ENCODE results near the gene PNLDC1.
"Not testable (repeated sequence)": the region's sequence is repeated elsewhere in the genome, so short reads cannot be mapped to it uniquely, and the experiment has no call there.

Gene PNLDC1

DNA sequence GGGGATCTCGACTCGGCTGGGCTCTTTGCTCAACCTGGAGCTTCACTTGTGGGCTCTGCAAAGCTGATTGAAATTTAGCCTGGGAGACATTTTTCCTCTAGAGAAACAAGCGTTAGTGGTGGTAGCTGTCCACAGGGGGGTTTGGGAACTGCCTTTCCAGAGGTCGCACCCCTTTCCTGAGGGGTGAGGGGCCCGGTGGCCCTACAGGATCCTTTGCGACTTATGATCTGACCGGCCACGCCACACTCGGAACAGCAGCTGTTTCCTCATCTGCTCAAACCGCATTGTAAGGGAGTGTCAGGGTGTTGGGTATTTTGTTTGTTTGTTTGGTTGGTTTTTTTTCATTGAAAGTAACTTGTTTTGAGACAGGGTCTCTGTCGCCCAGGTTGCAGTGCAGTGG is 21.0 kb downstream of the PNLDC1 start:
- DNase-seq, result no peak

DNA sequence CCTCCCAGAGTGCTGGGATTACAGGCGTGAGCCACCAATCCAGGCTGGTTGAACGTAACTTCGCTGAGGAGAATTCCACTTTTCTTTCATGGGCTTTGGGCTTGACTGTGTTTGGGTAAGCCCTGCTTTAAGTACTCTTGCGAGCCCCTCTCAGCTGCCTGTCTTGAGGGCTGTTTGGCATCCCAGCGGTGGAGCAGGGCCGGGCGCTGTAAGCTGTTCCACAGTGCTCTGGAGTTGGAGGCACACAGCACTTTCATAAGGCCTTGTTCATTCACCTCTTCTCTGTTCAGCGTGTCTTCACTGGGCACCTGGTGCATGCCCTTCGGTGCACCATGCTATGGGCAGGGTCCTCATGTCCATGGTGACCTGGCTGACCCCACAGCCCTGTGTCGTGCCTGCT is 21.6 kb downstream of the PNLDC1 start:
- DNase-seq, result no peak

DNA sequence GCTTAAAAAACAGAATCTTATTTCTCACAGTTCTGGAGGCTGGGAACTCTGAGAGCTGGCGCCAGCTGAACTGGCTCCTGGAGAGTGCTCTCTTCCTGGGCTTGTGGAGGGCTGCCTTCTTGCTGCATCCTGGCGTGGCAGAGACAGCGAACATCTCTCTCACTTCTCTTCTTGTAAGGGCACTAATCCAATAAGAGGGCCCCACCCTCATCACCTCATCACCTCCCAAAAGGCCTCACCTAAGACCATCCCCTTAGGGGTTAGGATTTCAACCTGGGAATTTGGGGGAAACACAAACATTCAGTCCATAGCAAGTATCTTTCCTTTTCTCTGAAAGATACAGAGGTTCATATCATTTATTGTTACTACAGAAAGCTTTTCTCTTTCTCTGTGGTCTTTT is 23.9 kb downstream of the PNLDC1 start:
- no peak for DNase-seq

DNA sequence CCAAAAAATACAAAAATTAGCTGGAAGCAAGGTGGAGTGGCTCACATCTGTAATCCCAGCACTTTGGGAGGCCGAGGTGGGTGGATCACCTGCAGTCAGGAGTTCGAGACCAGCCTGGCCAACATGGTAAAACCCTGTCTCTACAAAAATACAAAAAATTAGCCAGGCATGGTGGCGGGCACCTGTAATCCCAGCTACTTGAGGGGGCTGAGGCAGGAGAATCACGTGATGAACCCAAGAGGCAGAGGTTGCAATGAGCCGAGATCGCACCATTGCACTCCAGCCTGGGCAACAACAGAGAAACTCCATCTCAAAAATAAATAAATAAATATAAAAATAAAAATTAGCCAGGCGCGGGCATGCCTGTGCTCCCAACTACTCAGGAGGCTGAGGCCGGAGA is 24.6 kb downstream of the PNLDC1 start:
- DNase-seq, result not testable (repeated sequence)

DNA sequence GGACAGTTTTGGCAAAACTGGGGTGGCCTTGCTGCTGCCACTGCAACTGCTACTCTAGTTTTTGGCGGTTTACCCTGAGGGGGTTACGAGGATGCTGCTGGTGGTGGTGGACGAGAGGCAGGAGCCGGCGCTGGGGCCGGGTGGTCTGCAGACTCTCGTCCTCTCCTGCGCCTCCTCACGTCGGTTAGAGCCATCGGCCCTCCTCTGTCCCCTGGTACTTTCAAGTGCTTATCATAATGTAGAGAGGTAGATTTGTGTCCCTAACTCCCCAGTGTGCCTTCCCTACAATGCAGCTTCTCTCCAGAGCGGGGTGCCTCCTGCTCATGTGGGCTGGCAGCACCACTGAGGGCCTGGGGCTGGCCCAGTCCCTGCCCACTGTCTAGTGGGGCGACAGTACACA is 25.9 kb downstream of the PNLDC1 start:
- DNase-seq, result no peak

DNA sequence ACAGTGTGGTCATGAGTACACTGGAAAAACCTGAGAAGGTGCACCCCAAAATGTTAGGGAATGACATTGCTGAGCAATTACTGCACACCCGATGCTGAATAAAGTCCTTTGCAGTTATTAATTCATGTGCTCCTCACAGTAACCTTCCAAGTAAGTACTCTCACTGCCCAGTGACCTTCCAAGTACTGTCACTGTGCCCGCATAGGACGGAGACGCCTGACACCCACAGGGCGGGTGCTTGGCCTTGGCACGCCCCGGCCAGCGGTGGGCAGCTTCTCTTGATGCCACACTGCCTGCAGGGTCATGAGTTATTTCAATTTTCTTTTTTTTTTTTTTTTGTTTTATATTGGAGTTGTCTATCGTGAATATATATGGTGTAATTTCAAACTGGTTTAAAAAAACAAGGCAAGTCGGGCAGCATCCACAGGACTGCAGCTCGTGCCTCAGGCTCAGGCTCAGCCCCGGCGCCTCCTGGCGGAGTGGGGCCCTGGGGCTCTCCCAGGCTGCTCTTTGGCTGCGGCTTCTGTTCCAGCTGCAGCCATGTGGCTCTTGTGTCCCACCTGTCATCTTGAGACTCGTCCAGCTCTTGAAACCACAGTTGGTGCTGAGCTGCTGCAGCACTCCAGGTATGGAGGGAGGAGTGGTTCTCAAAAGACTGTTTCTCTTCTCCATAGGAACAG is 27.0 kb downstream of the PNLDC1 start:
- DNase-seq, result peak; percentile 10

DNA sequence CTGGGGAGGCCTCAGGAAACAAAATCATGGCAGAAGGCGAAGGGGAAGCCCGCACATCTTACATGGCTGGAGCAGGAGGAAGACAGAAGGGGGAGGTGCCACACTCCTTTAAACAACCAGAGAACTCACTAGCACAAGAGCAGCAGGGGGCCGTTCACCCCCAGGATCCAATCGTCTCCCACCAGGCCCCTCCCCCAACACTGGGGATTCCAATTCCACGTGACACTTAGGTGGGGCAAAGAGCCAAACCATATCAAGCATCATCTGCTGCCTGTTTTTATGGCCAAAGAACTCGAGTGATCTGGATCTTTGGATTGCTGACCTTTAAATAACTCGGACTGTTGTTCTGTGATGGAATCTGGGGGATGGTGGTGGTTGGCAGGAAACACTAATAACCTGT is 28.0 kb downstream of the PNLDC1 start:
- no peak for DNase-seq

DNA sequence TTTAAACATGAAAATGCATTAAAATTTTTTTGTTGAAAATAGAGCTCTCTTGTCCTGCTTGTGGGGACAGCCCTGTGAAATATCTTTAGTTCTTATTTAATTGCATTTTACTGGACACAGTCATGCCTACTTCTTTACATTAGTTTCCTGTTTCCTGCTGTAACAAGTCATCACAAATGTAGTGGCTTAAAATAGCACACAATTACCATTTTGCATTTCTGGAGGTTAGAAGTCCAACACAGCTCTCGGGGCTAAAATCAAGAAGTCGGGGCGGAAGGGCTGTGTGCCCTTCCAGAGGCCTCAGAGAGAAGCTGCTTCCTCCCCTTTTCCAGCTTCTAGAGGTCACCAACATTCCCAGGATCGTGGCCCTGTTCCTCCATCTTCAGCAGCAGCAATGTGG is 29.4 kb downstream of the PNLDC1 start:
- no peak for DNase-seq

DNA sequence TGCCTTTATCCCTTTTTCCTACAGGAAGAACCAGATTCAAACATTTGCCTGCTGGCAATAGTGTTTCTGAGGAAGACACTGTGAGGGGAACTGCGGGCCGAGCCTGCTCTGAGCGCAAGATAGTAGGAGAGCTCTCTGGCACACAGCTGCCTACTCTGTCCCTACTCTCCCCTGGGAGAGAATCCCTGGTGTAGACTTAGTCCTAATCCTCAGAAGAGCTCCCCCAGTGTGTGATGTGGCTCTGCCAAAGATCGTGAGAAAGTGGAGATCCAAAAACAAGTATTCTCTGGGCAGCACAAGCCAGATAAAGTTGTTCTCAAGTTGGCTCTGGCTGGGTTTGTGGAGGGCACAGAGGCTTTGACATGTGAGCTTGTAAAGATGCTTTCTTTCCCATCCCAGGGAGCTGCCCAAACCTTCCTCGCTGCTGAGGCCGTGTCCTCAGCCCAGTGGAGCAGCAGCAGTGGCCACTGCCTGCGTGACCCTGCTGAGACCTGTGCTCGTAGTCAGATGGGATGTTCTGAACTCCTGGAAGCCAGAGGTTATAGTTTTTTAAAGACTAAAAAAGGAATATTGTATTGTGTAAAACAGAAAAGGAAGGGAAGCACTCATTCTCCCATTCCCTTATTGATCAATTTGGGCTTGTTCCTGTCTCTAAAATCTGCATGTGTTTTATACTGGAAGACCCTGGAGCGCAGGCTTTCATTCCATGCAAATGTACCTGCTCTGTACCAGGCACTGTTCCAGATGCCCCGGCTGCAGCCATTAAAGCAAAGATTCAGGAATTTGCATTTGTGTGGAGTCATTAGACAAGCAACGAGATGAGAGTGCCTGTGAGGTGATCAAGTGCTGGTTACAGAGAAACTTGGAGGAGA is 30.7 kb downstream of the PNLDC1 start:
- DNase-seq, result no peak

DNA sequence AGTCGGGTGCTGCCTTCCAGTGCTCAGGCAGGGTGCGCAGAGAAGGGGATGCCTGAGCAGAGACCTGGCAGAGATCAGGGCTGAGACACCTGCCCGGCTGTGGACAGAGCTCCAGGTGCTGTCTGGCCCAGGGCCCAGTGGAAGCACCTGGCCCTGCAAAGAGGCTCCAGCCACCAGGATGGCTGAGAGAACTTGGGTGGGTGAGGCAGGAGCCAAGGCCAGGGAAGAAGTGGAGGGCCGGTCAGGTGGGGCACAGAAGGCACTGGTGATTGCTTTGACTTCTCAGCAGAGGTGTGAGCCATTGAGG is 31.2 kb downstream of the PNLDC1 start:
- no peak for DNase-seq

DNA sequence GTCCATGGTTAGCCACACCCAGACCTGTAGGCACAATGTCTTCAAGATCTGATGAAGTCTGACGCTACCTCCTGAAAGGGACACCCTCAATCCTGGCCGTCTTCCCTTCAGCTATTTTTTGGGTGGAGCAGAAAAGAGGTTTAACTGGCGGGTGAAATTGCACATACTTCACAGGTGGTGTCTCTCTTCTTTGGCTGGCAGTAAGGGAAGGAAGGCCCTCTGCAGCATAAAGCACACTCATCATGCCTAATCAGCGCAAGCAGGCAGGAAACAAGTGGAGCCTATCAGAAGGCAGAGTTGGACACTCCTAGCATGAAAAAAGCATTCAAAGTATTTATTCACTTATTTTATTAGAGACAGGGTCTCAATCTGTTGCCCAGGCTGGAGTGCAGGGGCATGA is 32.9 kb downstream of the PNLDC1 start:
- no peak for DNase-seq

DNA sequence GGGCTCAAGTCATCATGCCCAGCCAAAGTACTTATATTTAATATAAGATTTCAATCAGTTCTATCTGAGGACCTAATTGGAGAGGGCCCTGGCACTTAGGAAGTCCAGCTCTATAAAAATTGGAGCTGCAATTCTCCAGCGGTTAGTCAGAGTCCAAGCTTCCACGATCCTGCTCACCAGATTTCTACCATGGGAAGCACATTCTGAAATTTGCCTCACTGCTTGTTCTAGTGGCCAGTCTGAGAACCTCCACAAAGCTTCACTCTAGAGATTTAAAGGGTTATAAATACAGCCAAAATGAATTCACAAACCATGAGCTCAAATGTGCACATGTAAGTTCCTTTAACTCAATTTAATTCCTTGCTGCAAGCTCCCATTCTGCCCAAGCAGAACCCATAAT is 33.5 kb downstream of the PNLDC1 start:
- DNase-seq, result no peak

DNA sequence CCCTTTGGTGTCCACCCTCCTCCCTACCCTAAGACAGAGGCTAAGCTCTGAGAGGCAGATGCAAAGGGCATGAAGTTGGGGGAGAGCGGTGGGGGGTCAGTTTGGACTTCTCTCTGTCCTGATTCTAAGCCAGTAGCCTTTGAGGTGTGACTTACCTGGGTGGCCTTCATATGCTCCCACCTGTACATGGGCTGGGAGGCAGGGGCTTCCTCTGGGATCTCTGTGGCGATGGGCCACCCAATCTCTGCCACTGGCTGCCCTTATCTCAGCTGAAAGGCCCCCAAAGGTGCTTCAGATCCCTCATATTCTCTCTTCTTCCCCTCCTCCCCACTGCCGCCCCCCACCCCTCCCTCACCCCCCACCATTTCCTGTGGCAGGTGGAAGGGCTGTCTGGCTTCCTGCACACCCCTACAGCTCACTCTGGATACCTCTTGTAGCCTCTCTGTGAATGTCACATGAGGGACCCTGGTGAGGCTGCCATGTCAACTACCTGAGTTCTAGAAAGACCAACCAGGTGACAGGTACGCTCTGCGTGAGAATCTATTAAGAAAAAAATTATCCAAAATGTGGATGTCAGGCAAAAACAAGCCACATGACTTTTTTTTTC is 34.0 kb downstream of the PNLDC1 start:
- no peak for DNase-seq

DNA sequence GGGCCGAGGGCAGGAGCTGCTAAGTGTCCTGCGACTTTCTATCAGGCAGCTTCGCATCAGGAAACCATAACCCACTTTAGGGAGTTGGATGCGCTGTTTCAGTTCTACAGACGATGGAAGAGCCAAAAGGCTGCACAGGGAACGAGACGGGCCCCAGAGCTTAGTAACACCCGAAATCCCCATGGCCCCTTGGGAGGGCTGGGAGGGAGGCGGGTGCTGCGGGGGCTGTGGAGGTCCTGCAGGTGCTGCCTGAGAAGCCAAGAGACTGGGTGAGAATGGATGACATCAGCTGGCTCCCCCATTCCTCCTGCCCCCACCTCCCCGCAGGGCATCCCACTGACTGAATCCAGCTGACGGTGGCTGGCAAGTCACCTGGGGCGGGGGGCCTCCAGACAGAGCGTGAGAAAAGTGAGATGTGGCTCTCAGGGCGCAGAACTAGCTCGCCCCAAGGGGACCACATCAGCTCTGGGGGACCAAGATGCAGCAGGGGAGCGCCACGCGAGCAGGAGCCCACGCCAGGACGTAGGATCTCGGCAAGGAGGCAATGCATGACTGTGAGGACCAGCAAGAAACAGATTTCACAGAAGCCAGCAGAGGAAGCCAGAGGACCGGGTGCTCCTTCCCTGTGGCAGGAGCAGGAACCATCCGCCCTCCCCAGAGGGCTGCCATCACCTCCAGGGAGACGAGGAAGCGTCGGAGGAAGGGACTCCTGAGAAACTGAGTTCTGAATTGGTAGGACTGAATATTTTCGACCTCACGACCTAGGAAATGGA is 36.8 kb downstream of the PNLDC1 start:
- no peak for DNase-seq

DNA sequence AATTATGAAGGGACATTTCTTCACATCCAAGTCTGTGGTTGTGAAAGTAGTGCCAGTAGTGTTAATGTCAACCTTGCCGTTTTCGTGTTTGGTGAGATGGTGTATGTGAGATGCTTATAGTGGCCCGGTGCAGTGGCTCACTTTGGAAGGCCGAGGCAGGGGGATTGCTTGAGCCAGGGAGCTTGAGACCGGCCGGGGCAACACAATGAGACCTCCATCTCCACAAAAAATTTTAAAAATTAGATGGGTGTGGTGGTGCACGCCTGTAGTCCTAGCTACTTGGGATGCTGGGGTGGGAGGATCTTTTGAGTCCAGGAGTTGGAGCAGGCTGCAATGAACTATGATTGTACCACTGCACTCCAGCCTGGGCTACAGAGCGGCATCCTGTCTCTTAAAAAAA is 37.4 kb downstream of the PNLDC1 start:
- no peak for DNase-seq

DNA sequence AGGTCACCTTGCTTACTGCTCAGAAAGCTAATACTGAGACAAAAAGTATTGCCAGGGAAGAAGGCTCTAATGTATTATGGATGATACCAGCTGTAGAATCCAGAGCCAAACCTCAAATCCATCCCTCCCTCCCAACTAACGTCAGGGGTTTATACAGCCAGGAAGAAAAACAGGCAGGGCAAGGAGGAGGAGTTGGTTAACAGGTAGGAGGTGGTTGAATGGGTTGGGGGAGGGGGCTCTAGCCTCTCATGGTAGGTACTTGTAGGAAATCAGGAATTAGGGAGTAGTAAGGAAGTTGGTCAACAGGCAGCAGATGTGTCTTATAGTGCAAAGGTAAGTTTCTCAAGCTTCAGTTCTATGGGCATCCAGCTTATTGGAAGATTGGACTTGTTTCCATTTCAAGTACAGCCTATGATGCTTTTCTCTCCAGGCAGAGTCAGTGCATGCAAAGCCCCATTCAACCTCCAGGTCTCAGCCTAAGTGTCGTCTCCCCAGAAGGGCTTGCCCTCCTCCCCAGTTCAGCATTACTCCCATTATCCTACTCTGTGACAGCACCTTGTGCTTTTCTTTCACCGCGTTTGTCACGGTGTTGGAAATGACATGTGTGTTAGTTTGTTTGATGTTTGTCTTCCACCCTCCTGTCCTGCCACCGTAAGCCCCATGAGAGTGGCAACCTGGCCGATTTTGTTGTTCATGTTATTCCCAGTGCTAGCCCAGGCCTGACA is 38.1 kb downstream of the PNLDC1 start:
- no peak for DNase-seq

DNA sequence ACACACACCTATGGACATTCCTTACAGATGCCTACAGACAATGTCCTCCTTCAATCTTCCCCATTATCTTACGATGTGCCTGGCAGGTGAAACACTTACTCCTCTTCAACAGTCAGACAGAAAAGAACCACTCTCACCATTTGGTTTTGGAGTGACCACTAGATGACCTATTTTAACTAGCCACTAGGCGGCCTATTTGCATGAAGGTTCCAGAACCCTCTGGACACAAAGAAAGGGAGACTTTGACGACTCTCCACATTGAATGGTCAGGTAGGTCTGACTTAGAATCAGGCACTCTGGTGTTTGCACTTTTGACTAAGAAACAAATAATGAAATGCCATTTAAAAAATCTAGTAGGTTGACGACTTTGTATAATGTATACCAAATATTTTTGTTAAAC is 42.0 kb downstream of the PNLDC1 start:
- DNase-seq, result no peak

DNA sequence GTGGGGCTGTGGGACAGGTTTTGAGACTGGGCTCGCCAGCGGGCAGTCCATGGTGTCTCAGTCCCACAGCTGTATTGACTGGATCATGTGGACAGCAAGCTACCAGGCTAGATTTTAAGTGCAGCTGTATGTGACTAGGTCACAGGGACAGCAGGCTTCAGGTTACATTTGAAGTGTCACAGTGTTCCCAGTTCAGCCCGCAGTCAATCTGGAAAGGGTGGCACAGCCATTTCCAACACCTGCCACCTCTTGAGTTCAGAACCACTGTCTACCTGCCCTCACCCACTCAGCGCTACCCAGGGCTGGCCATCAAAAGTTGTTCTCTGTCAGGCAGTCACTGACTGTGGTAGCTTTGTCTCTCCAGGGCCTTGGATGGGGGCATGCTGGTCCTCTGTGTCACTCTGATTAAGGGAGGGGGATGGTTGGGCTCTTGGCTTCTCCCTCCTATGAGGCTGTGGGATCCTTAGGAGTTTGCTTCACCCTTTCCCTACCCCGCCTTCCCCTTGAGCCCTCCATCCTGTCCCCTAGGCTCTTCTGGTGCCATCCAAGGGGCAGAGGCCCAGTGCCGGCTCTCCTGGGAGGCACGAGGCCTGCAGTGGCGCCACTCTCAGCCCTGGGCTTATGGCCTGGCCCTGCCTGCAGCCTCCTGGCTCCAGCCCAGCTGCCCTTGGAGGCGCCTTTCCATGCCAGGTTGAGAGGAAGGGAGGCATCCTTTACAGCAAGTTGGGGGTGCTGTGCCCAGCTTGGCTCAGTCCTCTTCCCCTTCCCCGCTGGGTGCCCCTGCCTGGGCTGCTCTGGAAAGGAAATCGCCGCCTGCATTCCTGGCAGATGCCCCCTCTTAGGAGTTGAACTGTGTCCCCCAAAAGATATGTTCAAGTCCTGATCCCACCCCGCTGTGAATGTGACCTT is 44.9 kb downstream of the PNLDC1 start:
- peak; percentile 55 for DNase-seq

DNA sequence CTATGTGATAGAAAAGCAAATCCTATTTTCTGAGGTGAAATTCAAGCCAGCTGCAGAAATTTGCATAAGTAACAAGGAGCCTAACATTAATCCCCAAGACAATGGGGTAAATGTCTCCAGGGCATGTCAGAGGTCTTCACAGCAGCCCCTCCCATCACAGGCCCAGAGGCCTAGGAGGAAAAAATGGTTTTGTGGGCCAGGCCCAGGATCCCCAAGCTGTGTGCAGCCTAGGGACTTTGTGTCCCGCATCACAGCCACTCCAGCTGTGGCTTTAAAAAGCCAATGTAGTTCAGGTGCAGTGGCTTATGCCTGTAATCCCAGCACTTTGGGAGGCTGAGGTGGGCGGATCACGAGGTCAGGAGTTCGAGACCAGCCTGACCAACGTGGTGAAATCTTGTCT is 48.5 kb downstream of the PNLDC1 start:
- not testable (repeated sequence) for DNase-seq

DNA sequence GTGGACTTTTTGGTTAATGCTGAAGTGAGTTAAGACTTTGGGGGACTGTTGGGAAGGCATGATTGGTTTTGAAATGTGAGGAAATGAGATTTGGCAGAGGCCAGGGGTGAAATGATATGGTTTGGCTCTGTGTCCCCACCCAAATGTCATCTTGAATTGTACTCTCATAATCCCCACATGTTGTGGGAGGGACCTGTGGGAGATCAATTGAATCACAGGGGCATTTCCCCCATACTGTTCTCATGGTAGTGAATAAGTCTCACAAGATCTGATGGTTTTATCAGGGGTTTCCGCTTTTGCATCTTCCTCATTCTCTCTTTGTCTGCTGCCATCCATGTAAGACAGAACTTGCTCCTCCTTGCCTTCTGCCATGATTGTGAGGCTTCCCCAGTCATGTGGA is 49.8 kb downstream of the PNLDC1 start:
- not testable (repeated sequence) for DNase-seq

DNA sequence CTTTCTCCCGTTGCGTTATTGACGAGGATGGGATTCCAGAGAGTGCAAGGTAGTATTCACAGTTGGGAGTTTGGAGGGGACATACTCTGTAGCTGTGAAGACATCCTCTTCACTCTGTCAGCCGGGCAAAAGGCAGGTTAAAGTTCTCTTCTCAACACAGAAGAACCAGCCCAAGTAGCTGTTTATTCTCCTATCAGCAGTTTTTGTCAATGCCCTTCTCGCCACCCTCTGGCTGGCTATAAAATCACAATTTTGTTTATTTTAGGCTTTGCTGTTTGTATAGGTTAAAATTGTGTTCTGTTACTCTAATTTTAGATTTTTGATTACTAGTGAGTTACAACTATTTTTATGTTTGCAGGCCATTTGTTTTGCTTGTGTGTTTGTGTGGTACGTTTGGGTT is 52.8 kb downstream of the PNLDC1 start:
- no peak for DNase-seq

DNA sequence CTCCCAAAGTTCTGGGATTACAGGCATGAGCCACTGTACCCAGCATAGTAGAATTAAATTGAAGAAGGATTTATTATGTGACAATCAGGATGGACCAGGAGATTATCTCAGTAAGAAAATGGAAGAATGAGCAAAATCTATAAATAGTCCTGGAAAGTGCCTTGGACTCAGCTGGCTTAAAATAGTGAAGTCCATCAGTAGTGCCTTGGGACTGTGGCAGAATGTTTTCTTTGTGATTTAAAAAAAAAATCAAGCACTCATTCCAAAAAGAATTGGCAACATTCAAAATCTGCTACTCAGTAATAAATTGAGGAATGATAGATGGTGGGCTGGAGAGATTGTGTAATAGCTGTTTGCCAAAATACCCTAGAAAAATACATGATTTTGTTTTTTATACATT is 53.7 kb downstream of the PNLDC1 start:
- DNase-seq, result no peak
